CD4-positive, alpha-beta T cell treated with Interleukin-4 for 1 hour (primary cell): ENCODE measurements around the gene CAPN7.

Source experiments
- DNase-seq, 2 donors: peaks; one replicate each; pipeline ENCODE4 v3.0.0-alpha.2; 2020 to 2022

The CAPN7 gene

DNA sequence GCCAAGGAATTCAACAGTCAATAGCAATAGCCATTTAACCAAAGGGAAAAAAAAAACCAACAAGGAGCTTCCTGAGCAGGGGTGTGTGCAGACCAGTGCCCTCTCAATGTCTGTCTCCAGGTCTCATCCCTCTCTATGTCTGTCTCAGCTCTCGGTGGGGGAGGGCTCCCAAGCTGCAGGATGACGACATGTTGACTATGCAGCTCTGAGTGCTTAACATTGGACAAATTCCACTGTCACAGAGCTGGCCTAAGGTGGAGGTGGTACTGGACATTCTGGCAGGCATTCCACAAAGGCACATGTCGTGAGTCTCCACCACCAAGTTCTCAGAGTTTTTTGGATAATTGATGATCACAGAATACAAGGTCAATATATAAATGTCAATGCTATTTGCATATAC lies 2.0 kb upstream of the CAPN7 start:
- no peak for DNase-seq

DNA sequence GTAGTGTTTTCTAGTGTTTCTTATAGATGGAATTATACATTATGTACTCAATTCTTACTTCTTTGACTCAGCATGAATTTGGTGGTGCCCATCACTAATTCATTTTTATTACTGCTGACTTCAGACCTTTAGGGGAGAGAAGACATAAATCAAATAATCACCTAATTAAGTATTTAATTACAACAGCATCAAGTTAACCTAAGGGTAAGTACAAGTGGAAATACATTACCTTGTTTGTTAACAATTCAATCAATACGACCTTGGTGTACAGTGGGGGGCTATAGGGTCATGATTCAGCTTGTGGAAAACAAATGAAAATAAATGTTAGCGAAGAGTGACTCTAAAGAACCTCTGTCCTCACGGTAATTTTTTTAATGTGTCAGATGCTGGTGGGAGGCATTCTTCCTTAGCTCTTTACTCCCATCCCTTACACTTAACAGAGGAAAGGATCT lies 538 bp upstream of the CAPN7 start:
- no peak for DNase-seq

DNA sequence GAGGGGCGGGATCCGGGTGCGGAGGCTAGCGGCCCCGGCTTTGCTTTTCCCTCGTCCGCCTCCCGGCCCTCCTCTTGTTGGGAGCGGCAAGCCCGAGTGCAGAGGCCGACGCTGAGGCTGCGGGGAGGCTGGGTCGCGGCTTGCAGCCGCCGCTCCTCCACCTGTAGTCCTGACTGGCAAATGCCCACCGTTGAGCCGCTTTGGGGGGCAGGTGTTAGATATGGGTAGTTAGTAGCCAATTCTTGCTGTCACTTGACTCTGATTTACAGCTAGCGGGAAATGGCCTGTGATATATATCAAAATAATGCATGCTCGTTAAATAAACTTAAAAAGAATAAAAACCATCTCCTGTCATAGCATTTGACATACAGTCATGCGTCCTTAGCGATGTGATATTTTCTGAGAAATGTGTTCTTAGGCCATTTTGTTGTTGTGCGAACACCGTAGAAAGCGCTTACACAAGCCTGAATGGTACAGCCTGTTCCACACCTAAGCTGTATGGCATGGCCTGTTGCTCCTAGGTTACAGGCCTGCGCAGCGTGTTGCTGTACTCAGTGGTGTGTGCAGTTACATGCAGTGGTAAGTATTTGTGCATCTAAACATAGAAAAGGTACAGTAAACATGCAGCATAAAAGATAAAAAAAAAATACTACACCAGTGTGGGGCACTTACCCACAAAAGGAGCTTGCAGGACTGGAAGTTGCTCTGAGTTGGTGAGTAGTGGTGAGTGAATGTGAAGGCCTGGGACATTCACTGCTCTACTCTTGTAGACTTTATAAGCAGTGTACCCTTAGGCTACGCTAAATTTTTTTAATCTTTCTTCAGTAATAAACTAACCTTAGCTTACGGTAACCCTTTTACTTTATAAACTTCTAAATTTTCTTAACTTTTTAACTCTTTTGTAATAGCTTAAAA lies 873 bp downstream of the CAPN7 start:
- DNase-seq, result peak in 1 of 2 donors; percentile 31

DNA sequence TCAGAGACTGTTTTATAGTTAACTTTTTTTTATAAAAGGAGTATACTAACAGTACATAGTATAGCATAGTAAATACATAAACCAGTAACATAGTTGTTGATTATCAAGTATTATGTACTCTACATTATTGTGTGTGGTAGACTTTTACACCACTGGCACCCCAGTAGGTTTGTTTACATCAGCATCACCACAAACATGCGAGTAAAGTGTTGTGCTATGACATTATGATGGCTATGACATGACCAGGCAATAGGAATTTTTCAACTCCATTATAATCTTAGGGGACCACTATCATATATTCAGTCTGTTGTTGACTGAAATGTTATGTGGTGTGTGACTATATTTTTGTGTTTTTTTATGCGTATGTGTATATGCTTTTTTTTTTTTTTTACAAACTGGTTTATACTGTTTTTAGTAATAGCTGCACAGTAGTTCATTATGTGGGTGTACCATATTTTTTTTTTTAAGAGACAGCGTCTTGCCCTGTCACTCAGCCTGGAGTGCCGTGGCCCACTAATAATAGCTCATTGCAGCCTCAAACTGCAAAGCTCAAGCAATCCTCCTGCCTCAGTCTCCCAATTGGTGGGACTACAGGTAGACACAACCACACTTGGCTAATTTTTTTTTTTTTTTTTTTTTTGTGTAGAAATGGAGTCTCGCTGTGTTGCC lies 1.9 kb downstream of the CAPN7 start:
- no peak for DNase-seq

DNA sequence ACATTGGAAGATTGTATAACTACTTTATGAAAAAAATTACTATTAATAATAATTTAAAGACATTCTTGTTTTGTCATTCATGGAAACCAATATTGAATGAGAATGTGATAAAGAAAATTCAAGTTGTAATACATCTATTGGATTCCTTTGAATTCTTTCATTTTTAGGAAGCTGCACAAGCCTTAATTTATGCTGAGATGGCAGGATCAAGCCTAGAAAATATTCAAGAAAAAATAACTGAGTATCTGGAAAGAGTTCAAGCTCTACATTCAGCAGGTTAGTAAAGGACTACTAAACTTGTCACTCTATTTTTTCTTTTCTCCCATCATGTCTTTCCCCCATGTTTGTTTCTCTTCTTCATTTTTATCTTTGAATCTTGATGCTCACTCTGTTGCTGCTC lies 5.9 kb downstream of the CAPN7 start:
- DNase-seq, result no peak

DNA sequence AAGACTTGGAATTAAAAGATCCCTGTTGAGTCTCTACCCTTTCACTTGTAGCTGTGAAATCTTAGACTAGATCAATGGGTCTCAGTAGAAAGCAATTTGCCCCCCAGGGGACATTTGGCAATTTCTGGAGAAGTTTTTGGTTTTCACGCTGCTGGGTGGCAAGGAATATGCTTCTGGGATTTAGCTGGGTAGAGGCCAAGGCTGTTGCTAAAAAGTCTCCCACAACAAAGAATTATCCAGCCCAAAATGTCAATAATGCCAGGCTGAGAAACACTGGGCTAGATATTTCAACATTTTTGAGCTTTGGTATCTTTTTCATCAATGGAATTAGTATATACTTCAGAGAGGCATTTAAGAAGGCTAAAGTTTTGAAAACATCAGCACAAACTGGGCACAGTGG lies 8.7 kb downstream of the CAPN7 start:
- no peak for DNase-seq

DNA sequence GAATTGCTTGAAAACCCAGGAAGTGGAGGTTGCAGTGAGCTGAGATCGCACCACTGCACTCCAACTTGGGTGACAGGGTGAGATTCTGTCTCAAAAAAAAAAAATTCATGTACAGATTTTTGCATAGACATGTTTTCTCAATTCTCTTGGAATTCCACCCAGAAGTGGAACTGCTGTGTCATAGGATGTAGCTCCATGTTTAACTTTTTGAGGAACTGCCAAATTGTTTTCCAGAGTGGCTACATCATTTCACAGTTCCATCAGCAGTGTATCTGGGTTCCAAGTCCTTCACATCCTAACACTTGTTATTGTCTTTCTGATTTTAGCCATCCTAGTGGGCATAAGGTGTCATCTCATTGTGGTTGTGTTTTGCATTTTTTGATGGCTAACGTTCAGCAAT lies 9.9 kb downstream of the CAPN7 start:
- no peak for DNase-seq

DNA sequence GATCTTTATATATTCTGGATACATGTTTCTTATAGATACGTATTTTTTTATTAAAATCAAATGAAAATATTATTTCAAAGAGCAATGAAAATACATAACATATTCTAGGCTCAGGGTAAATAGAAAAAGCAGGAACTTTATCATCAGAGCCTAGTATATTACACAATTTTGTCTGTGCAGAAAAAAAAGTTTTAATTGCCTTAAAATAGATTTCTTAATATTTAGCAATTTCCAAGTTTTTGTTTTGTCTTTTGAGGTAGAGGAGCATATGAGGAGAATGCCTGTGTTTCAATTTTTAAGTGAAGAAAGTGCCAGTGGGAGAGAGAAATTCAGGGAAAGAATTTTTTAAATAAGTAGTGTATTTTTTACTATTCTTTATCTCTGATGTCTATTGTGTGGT lies 10.5 kb downstream of the CAPN7 start:
- DNase-seq, result no peak

DNA sequence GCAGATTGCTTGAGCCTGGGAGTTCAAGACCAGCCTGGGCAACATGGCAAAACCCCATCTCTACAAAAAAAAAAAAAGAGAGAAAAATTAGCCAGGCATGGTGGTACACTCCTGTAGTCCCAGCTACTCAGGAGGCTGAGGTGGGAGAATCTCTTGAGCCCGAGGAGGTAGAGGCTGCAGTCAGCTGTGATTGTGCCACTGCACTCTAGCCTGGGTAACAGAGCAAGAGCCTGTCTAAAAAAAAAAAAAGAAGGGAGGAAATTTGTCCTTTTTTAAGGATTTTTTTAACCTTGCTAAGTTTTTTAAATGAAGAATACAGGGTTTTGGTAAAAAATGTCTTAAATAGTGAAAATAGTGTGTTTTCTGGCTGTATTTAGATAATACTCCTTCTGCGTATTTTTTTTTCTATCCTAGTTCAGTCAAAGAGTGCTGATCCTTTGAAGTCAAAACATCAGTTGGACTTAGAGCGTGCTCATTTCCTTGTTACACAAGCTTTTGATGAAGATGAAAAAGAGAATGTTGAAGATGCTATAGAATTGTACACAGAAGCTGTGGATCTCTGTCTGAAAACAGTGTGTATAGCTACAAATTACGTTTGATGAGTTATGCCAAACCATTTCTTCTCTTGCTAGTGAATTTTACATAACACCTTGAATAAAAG lies 11.1 kb downstream of the CAPN7 start:
- DNase-seq, result peak in 1 of 2 donors; percentile 21

DNA sequence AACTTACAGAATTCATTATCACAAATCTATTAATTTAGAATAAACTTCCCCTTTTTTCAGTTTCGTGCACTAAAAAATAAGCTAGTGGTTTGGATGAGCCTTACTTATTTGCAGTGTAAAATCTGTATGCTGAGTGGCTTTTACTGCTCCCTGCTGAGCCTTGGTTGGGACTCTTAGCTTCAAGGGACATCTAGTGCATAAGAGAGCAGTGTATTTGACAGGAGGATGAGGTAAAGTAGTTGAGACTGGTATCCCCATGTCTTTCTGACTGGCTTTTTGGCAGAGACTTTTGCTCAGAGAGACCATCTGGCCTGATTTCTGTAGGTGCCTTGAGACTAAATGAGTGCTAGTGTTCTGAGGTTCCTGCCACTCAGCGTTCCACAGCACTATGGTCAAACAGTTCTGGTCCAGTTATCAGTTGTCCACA lies 11.8 kb downstream of the CAPN7 start:
- DNase-seq, result no peak

DNA sequence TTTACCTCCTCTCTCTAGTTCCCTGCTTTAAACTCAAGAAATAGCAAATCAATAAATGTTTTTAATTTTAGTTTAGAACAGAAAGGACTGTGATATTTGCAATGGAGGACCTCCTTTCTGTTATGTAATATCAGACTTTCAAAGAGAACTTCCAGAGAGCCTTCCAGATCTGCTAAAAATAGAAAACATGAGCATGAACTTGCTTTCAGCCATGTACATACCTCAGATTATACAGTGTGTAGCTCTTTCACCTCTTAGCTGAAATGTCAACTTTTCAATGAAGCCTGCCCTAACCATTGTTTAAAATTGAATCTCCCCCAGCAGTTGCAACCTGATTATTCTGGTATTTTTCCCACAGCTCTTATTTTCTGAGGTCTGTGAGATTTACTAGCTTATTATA lies 12.6 kb downstream of the CAPN7 start:
- DNase-seq, result no peak

DNA sequence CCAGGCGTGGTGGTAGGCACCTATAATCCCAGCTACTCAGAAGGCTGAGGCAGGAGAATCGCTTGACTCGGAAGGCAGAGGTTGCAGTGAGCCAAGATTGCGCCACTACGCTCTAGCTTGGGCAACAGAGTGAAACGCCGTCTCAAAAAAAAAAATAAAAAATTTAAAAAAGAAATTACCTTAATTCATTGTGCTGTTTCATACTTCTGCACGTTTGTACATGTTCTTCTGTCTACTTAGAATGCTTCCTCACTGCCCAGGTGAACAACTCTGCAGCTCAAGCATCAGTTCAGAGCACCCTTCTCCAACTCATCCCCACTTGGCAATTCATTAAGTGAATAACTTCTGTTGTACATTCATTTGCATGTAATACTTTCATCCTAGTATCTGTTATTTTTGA lies 14.0 kb downstream of the CAPN7 start:
- no peak for DNase-seq

DNA sequence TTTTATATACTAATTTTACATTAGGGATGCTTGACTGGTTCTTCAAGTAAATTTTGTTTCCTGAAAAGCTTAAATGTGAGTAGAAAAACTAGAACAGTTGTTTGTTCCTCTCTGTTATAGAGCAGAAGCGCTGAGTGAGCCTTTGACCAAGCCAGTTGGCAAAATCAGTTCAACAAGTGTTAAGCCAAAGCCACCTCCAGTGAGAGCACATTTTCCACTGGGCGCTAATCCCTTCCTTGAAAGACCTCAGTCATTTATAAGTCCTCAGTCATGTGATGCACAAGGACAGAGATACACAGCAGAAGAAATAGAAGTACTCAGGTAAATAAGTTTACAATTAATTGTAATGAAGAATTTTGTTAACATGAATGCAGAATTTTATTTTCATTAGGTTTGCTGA lies 14.6 kb downstream of the CAPN7 start:
- no peak for DNase-seq

DNA sequence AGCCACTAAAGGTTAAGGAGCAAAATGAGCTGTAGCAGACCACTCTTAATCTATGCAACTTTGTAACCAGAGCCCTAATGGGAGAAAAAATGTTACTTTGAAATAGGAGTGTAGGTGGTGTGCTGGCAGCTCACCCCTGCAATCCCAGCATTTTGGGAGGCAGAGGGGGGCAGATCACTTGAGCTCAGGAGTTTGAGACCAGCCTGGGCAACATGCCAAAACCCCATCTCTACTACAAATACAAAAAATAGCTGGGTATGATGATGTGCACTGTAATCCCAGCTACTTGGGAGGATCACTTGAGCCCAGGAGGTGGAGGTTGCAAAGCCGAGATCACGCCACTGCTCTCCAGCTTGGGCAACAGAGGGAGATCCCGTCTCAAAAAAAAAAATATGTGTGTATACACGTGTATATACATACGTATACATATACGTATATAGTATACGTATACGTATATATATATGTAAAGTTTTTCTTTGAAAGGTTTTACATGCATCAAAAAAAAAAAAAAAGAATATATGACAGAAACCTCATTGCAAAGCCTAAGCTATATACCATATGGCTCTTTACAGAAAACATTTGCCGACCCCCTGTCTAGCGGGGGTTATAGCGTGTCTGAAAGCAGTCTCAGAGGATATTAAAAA lies 15.7 kb downstream of the CAPN7 start:
- DNase-seq, result no peak

DNA sequence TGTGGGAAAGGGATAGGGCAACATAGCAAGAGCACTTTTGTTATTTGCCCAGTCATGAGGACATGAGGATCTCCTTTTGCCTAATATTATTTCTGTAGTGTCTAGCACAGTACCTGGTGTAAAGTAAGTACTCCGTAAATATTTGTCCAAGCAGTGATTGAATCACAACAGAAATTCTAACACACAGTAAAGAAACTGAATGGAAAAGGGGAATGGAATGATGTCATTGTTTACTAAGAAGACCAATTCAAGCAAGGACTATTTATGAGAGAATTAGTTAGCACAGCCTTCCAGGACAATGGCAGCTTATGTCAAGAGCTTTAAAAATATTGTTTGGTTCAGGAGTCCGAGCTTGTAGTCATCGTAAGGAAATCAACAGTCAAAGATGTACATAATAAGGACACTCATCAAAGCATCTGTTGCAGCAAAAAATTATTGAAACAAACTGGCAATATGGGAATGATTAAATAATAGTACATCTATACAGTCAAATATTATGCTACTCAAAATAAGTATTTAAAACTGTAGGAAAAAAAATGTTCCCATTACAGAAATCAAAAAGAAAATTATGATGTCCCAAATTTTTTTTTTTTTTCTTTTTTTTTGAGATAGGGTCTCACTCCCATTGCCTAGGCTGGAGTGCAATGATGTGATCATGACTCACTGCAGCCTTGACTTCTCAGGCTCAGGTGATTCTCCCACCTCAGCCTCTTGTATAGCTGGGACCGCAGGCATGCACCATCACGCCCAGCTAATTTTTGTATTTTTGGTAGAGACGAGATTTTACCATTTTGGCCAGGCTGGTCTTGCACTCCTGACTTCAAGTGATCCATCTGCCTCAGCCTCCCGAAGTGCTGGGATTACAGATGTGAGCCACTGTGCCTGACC lies 17.9 kb downstream of the CAPN7 start:
- no peak for DNase-seq

DNA sequence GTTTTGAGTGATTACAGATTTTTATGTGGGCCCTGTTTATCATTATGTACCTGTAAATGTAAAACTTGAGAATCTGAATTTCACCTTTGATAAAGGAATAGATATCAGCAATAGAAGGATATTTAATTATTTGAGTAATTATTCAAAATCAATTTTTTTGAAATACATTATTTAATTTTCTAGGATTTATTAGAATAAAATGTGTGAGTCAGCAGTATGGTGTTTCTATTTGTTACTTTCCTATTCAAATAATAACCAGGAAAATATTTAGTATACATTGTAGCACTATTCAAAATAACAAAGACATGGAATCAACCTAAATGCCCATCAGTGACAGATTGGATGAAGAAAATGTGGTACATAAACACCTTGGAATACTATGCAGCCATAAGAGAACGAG lies 22.1 kb downstream of the CAPN7 start:
- no peak for DNase-seq

DNA sequence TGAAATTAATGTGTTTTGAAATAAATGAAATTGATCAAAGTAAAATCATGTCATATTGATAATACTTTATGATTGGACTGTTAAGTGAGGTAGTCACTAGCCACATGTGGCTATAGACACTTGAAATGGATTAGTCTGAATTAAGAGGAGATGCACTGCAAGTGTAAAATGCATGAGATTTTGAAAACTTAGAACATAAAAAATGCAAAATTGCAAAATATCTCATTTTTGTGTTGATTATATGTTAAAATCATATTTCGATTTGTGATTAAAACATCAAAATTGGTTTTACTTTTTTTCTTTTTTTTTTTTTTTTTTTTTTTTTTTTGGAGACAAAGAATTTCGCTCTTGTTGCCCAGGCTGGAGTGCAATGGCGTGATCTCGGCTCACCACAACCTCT lies 23.2 kb downstream of the CAPN7 start:
- no peak for DNase-seq

DNA sequence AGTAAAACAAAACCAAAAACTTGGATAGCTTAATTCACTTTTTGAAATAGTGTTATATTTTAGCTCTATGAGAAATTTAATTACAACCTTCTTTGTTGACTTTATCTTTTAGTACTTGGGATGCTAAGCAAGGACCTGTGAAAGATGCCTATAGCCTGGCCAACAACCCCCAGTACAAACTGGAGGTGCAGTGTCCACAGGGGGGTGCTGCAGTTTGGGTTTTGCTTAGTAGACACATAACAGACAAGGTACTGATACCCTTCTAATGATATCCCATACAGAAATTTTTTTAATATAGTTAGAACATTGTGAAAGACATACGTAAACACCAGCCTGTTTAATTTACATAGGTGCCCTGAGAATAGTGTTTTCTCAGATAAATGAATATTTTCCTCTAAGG lies 35.3 kb downstream of the CAPN7 start:
- peak; percentile 62 to 65 for DNase-seq

DNA sequence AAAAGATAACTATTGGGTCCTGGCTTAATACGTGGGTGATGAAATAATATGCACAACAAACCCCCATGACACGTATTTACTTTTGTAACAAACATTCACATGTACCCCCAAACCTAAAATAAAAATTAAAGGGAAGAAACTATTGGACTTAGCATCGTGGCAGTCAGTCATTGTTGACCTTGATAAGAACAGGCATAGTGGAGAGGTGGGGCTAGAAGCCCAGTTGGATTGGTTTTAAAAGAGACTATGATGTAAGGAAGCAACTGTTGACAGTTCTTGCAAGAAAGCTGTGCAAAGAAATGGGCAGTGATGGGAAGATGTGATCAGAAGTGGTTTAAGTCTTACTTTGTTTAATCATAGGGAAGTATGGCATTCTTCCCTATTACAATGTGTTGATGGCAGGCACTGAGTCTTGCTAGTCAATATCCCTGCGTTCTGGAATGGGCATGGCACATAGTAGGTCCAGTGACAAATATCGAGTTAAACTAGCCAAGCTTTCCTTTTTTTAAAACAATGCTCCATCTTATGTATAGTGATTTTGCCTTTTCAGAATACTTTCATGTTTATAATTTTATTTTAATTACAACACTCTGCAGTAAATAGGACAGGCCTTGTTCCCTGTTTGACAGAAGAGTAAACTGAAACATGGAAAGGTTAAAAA lies 37.9 kb downstream of the CAPN7 start:
- no peak for DNase-seq

DNA sequence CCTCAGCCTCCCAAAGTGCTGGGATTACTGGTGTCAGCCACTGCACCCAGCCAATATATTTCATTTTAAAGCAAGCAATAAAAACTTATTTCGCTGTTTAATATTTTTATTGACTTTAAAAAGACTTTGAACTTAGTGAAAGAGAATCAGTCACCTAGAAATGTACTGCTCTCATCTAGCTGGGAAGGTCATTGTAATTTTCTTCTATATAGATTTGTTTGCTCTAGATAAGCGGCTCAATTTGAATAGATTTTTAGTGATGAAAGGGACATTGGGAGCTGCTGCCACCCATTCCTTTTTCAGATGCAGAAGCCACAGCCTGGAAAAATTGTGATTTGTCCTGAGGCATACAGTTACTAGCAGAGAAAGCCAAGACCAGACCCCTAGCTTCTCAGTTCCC lies 40.1 kb downstream of the CAPN7 start:
- DNase-seq, result no peak

DNA sequence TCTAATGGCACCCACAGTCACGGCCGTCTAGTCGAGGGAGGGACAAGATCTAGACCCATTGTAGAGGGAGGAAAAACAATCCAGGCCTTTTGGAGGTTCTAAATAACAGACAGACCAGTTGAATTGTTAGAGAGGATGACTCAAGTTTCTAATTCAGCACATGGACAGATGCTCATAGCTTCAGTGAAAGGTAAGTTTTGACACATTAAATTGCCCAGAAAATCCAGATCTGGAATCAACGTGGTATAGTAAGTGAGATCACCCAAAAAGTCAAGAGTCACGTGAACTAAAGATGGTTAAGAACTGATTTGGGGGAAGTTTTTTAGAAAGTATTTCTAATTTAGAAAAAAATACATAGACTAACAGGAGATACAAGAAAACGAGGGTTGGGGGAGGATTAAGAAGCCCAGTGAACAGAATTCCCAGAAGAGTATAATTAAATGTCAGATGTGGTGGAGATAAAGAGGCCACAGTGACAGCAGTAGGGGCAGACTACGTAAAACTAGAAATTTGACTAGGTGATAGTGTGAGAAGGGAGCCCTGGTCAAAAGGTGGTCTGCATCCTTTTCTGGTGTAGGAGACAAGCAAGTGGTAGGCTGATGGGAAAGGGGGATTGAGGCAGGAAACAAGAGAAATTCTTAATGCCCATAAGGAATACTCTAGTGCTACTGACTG lies 47.1 kb downstream of the CAPN7 start:
- DNase-seq, result no peak
